Ovary (tissue), 3 donors: ENCODE data around the gene KRT76.

Experiments
- POLR2A ChIP-seq: fragments of 450-650 bp; IDR thresholded peaks from one replicate; pipeline ENCODE4 v1.6.1; 2017; ENCODE audit warnings: antibody characterized with exemption, mild to moderate bottlenecking, moderate library complexity
- TF ChIP-seq, protein P1 (sequence below), 3 donors: fragments of 450-650 bp in 2 of 3; fragments of 200-600 bp in 1 of 3; IDR thresholded peaks; one replicate each; pipeline versions ENCODE4 v1.5.1 to v1.8.0; 2016 to 2022; ENCODE audit warnings: antibody characterized with exemption in 3 of 3, mild to moderate bottlenecking in 1 of 3
- donor health status: DM: no; HTN: no; CAD: no.

DNA sequence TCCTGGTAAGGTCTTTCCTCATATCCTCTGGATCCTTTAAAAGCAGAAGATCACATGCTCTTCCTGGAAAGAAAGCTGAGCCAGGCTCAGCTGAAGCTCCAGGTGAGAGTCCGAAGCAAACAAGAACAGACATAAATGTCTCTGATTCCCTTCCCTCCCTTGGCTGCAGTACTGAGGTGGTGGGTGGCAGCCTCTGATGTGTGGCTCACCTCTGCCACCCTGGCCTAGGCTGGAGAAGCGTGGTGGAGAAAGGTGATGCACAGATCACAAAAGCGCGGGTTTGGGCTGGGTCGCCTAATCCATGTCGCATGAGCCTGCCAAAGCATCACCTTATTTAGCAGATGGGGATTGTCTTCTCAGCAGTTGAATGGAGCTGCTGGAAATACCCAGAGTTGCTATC, 2.8 kb upstream of the KRT76 start:
- no peak for TF ChIP-seq POLR2A
- TF ChIP-seq, protein P1, sequence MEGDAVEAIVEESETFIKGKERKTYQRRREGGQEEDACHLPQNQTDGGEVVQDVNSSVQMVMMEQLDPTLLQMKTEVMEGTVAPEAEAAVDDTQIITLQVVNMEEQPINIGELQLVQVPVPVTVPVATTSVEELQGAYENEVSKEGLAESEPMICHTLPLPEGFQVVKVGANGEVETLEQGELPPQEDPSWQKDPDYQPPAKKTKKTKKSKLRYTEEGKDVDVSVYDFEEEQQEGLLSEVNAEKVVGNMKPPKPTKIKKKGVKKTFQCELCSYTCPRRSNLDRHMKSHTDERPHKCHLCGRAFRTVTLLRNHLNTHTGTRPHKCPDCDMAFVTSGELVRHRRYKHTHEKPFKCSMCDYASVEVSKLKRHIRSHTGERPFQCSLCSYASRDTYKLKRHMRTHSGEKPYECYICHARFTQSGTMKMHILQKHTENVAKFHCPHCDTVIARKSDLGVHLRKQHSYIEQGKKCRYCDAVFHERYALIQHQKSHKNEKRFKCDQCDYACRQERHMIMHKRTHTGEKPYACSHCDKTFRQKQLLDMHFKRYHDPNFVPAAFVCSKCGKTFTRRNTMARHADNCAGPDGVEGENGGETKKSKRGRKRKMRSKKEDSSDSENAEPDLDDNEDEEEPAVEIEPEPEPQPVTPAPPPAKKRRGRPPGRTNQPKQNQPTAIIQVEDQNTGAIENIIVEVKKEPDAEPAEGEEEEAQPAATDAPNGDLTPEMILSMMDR (IDR thresholded peaks at IDR 0.05), result no peak
